Measurements from ENCODE around the gene ZFP90. TPM values are rescaled to one million over a fixed set of nuclear protein-coding genes. Genes with fewer than 3 reads are reported as not detected.

ZFP90 gene
- total and polyA plus RNA-seq, 9 of the 15 experiments (the other 6 are each of a cell fraction or from before 2014, with no cell fraction given) = 0.66 to 2.9 (median 2.3) TPM

DNA sequence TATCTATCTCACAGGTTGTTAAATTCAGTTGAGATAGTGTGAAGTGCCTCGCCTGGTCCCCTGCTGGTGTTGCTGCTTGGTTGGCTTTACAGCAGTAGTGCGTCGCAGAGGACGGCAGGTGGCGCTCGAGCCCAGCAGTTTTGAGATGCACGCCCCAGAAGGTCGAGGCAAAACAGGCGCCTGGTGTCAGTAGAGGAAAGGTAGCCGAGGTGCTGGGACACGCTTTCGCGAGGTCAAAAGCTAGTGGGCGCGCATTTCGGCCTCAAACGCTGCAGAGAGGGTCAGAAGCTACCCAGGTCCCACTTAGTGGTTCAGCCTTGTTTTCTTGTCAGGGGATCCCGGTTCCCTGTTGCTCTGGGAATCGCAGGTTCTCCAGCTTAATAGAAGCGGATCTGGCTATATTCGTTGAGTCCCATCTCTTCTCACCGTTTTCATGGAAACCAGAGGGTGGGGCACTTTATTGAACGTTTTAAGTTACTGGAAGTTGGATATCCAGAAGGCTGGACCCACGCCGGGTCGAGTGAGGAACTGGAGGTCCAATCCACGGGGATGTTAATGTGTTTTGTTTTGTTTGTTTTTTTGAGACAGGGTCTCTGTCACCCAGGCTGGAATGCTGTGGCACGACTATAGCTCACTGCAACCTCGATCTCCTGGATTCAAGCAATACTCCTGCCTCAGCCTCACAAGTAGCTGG, 10.3 kb upstream of the ZFP90 start:
- Histone ChIP-seq H4K20me1 (replicated peaks; ENCODE audit: control insufficient read depth, insufficient read depth, low read length) (no peaks in the 10 kb centered on the region), H3K9me3 (replicated peaks; ENCODE audit: control insufficient read depth, insufficient read depth, low read depth, low read length) (no peaks in the 10 kb centered on the region), H3K27me3 (ENCODE audit: control insufficient read depth in 2 of 2, insufficient read depth in 2 of 2, low read length in 2 of 2) (peaks cover 0 to 4% of the 10 kb centered on the region in 2 experiments; a peak in 1 of 5 replicates), H2AFZ (ENCODE audit: low read depth, low read length) (no peak overlapping the region), H3K27ac (ENCODE audit: extremely low read depth, low read depth, low read length) (no peak overlapping the region), H3K9ac (ENCODE audit: insufficient read depth in 1 of 2, low read depth in 2 of 2, low read length in 2 of 2) (no peak overlapping the region), H3K36me3 (ENCODE audit: control insufficient read depth, insufficient read depth, low read length) (no peaks in the 10 kb centered on the region), H3K79me2 (ENCODE audit: control insufficient read depth, insufficient read depth, low read length) (no peaks in the 10 kb centered on the region), H3K4me3 (no peak overlapping the region), H3K9me1 (ENCODE audit: control insufficient read depth, insufficient read depth, low read length) (no peaks in the 10 kb centered on the region), H3K4me2 (ENCODE audit: insufficient read depth, low read length) (no peak overlapping the region), H3K4me1 (replicated peaks in 1 of 2; ENCODE audit: control insufficient read depth in 2 of 2, insufficient read depth in 2 of 2, low read length in 2 of 2) (peaks cover 0 to 17% of the 10 kb centered on the region in 2 experiments; a peak in 2 of 5 replicates)
- DNase-seq (ENCODE audit: extremely low read depth in 1 of 4, low spot score in 3 of 4) (peak; percentile 81 to 87 (median 81)), FAIRE-seq (peak; percentile 97), ATAC-seq (peak; percentile 96)
- 22% methylated on average over 29 of the region's 29 CpGs for WGBS (ENCODE audit: insufficient coverage, low coverage, missing lambda C conversion rate)
- no TSS peak for BruUV-seq (replicated peaks)
- in situ Hi-C loops (cut with MboI) = loop anchor here (10.0 kb wide), 2 partner anchors 266 to 586 kb away; no protein-coding TSS in a partner anchor
- intact Hi-C loops (cut with micrococcal nuclease) = loop anchor here (5.0 to 10.0 kb wide), 4 partner anchors 163 to 756 kb away; no protein-coding TSS in a partner anchor
- ChIA-PET CTCF (ENCODE audit: low intra/inter-chr PET ratio) (interaction anchor here (0.7 to 1.6 kb wide), 4 partner anchors 168 to 595 kb away, joined by 3 to 11 read pairs (median 6); no protein-coding TSS in a partner anchor), POLR2A (interaction anchor here (1.1 kb wide), 1 partner anchor 9 kb away, joined by 3 read pairs; no protein-coding TSS in a partner anchor)
- TF ChIP-seq JUND (IDR thresholded peaks at IDR 0.05; ENCODE audit: borderline replicate concordance, low read depth, low read length) = peak; percentile 41; the same call in 1 of the 2 replicates
- TF ChIP-seq JUND (tag; IDR thresholded peaks at IDR 0.05; ENCODE audit: borderline replicate concordance, low read depth, low read length) = no peak; the same call in 2 of the 3 replicates
- no peak for TF ChIP-seq ZNF444 (CRISPR knock-in tag; IDR thresholded peaks at IDR 0.05)
- TF ChIP-seq CTCFL (IDR thresholded peaks at IDR 0.05; ENCODE audit: borderline replicate concordance, insufficient read depth, low read depth, low read length, poor library complexity, severe bottlenecking) = peak; percentile 8
- TF ChIP-seq ZNF280A (IDR thresholded peaks at IDR 0.05; ENCODE audit: low read depth, partially characterized antibody) = no peak
- TF ChIP-seq COPS2 (conservative IDR thresholded peaks at IDR 0.05) = no peak
- TF ChIP-seq TBL1XR1 (IDR thresholded peaks at IDR 0.05; ENCODE audit: low read length in 2 of 2) = no peak
- TF ChIP-seq ZBTB17 (CRISPR knock-in tag; IDR thresholded peaks at IDR 0.05) = no peak
- TF ChIP-seq ARID4B (CRISPR knock-in tag; IDR thresholded peaks at IDR 0.05) = no peak
- TF ChIP-seq MAFK (IDR thresholded peaks at IDR 0.05; ENCODE audit: low read length) = no peak
- TF ChIP-seq, protein P1, sequence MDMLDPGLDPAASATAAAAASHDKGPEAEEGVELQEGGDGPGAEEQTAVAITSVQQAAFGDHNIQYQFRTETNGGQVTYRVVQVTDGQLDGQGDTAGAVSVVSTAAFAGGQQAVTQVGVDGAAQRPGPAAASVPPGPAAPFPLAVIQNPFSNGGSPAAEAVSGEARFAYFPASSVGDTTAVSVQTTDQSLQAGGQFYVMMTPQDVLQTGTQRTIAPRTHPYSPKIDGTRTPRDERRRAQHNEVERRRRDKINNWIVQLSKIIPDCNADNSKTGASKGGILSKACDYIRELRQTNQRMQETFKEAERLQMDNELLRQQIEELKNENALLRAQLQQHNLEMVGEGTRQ (CRISPR knock-in tag; IDR thresholded peaks at IDR 0.05) = no peak
- TF ChIP-seq SMARCE1 (IDR thresholded peaks at IDR 0.05) = no peak

All from K562 (cell line).